ENCODE measurements around the gene OR5T2. TPM values are rescaled to one million over a fixed set of nuclear protein-coding genes. Genes with fewer than 3 reads are reported as not detected.

Gene OR5T2
- total RNA-seq, 2 donors from 2014 or later, result not detected

GRCh38 chr11:56214537-56214936 is 19.5 kb downstream of the OR5T2 start:
- ATAC-seq (no peak), DNase-seq (no peak)
- Histone ChIP-seq H3K9me3 (peaks cover 0 to 3% (median 0%) of the 10 kb centered on the region in 3 donors), H3K27me3 (no peaks in the 10 kb centered on the region), H3K27ac (no peak overlapping the region), H3K4me3 (no peak overlapping the region), H3K4me1 (no peaks in the 10 kb centered on the region), H3K36me3 (replicated peaks in 1 of 2; ENCODE audit: insufficient read depth in 1 of 2, low read depth in 2 of 2) (no peaks in the 10 kb centered on the region)
- intact Hi-C loops (cut with DNase I), result no loop called here
- TF ChIP-seq CTCF (IDR thresholded peaks at IDR 0.05) (no peak), POLR2A (IDR thresholded peaks at IDR 0.05) (no peak)
- 22 to 44% methylated on average over 2 of the region's 2 CpGs for WGBS, 2 donors

- no peak overlapping the region for H3K4me3 ChIP-seq
- WGBS, 2 donors, result 30 to 50% methylated on average over 1 of the region's 1 CpG
- H3K27ac ChIP-seq, result no peak overlapping the region
- ATAC-seq (no peak), DNase-seq (no peak)
- intact Hi-C loops (cut with DNase I), result no loop called here
- H3K27me3 ChIP-seq, result no peaks in the 10 kb centered on the region
- H3K4me1 ChIP-seq, result no peaks in the 10 kb centered on the region
- no peaks in the 10 kb centered on the region for H3K9me3 ChIP-seq
- H3K36me3 ChIP-seq (replicated peaks in 1 of 2; ENCODE audit: insufficient read depth in 1 of 2, low read depth in 2 of 2), result no peaks in the 10 kb centered on the region
- TF ChIP-seq POLR2A (IDR thresholded peaks at IDR 0.05) (no peak), CTCF (IDR thresholded peaks at IDR 0.05) (no peak)
Measured at GRCh38 chr11:56207790-56208189, 26.3 kb downstream of the OR5T2 start.

DNA sequence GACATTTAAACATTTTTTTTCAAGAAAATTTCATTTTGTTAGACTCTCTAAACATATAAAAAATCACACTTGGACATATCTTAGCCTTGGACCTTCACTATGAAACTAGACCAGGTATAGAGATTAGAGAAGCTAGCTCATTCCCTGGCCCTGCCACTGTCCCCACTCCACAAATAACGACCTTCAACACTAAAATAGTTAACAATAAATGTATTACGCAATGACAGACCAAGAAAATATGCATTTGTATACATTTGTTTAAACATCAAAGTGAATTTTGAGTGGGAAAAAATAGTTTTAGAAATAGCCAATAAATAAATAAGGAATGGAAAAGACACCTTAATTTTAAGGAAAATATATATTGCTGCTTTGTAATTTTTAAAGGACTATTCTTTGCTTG is 36.7 kb downstream of the OR5T2 start:
- no peak for TF ChIP-seq CTCF (IDR thresholded peaks at IDR 0.05)
- no peak for TF ChIP-seq POLR2A (IDR thresholded peaks at IDR 0.05)
- no peaks in the 10 kb centered on the region for H3K36me3 ChIP-seq (replicated peaks in 1 of 2; ENCODE audit: insufficient read depth in 1 of 2, low read depth in 2 of 2)
- H3K27me3 ChIP-seq, result no peaks in the 10 kb centered on the region
- ATAC-seq (no peak), DNase-seq (no peak)
- no peaks in the 10 kb centered on the region for H3K4me1 ChIP-seq
- intact Hi-C loops (cut with DNase I), result no loop called here
- H3K9me3 ChIP-seq, result no peaks in the 10 kb centered on the region
- no peak overlapping the region for H3K4me3 ChIP-seq
- 35 to 37% methylated on average over 2 of the region's 2 CpGs for WGBS, 2 donors
- no peak overlapping the region for H3K27ac ChIP-seq

DNA sequence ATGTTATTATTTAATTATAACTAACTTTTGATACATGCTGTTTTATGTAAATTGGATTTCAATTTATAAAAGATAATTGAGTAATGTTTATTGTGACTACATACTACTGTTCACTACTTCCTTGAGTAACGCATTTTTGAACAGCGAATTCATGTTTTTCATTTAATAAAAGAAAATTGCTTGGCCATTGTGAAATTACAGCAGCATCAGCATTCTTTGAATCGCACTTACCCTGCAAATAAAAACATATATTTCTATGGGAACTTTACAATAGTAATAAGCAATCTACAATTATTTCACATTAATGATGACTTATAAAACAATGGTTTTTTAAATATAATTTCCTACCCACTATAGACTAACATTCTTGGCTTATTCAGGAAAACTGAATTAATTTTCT is 37.4 kb downstream of the OR5T2 start:
- no peaks in the 10 kb centered on the region for H3K27me3 ChIP-seq
- no peaks in the 10 kb centered on the region for H3K9me3 ChIP-seq
- TF ChIP-seq CTCF (IDR thresholded peaks at IDR 0.05), result no peak
- no peak for TF ChIP-seq POLR2A (IDR thresholded peaks at IDR 0.05)
- H3K4me1 ChIP-seq, result no peaks in the 10 kb centered on the region
- no peak overlapping the region for H3K4me3 ChIP-seq
- no peak for DNase-seq
- WGBS, 2 donors, result 65 to 70% methylated on average over 3 of the region's 3 CpGs
- H3K27ac ChIP-seq, result no peak overlapping the region
- no peak for ATAC-seq
- no peaks in the 10 kb centered on the region for H3K36me3 ChIP-seq (replicated peaks in 1 of 2; ENCODE audit: insufficient read depth in 1 of 2, low read depth in 2 of 2)
- intact Hi-C loops (cut with DNase I), result no loop called here

- ATAC-seq (no peak), DNase-seq (no peak)
- no peaks in the 10 kb centered on the region for H3K4me1 ChIP-seq
- no peak overlapping the region for H3K4me3 ChIP-seq
- H3K36me3 ChIP-seq (replicated peaks in 1 of 2; ENCODE audit: insufficient read depth in 1 of 2, low read depth in 2 of 2), result no peaks in the 10 kb centered on the region
- intact Hi-C loops (cut with DNase I), result no loop called here
- TF ChIP-seq CTCF (IDR thresholded peaks at IDR 0.05), result no peak
- TF ChIP-seq POLR2A (IDR thresholded peaks at IDR 0.05), result no peak
- WGBS, 2 donors, result 57 to 74% methylated on average over 3 of the region's 3 CpGs
- no peaks in the 10 kb centered on the region for H3K9me3 ChIP-seq
- no peaks in the 10 kb centered on the region for H3K27me3 ChIP-seq
- H3K27ac ChIP-seq, result no peak overlapping the region
Measured at GRCh38 chr11:56188602-56189001, 45.5 kb downstream of the OR5T2 start.

Data from body of pancreas (tissue), 4 donors.